GM21619 (cell line): Measurements from ENCODE around the gene CCT7.

ENCODE experiments used
- ATAC-seq: cut with Tn5 transposase; IDR thresholded peaks from one replicate; pipeline ENCODE4 v1.9.1; 2021; ENCODE audit not compliant: unreplicated experiment

The CCT7 gene

DNA sequence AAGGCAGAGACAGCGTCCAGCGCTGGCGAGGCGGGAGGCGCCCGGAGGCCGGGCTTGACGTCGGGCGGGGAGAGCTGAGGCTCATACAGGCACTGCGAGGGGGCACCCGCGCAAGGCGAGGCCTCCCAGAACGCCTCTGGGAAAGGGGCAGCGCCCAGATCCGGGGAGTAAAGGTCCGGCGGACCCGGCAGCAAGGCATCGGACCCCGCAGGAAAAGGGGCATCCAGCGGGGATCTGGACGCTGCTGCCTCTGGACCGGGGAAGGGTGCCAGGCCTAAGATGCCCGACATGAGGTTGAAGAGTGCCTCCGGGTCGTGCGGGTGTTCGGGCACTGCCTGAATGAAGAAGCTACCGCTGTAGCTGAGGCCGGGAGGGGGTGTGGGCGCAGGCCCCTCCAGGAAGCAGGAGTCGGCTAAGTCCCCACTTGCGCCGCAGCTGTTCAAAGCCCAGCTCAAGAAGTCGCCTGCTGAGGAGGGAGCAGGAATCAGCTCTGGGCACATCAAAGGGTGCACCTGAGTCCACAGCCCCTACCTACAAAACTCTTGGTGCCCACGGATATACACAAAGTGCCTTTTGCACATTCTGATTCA lies 58.3 kb downstream of the CCT7 start:
- no peak for ATAC-seq

DNA sequence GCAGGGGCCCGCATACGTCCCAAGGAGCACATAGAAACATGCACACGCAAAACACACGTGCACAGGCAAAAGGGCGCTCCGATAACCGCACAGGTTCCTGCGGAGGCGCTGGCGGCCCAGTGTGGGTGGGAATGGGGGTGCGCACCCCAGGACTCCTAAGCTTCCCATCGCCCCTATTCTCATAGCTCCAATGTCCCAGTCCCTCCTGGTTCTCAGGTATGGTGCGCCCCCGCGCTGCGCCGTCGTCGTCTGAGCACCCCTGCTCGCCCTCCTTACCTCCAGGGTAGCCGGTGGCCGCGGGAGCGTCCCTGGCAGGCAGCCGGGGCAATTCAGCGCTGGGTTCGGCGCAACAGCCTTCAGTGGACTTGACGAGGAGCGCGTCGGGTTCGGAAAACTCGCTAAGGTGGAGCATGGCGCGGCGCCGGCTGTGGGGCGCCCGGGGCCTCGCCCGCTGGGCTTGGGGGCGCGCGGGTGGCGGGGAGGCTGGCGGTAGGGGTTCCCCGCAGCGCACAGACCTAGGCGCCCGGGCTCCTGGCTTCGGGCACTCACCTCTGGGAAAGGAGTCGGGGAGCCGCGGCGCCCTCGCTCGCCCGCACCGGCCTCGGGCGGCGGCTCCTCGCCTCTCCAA lies 58.9 kb downstream of the CCT7 start:
- no peak for ATAC-seq

DNA sequence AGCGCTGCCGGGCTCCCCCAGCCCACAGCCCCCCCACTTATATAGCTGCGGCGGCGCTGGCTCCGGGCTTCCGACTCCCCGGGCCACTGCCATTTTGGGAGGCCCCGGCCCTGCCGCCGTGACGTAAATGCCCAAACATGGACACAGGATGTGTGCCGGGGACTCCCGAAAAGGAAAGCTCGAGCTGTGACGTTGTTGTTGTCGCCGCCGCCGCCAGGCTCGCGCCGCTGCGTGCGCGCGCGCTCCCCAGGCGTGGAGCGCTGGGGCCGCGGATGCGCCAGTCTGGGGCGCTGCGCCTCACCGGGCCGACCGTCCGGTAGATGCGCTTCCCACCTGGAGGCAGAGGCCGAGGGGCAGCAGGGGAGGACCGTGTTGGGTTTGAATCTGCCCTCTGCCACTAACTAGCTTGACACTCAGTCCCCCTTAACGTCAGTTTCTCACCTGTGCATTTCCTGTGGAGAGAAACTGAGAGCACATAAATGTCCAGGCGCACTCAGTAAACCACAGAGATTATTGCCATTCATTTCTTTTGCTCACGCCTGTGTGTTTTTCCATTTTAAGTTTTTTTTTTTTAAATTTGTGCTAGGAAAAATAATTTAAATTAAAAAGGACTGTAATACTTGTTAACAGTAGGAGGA lies 59.5 kb downstream of the CCT7 start, which contains the start of gene EGR4:
Gene EGR4 (minus strand): TSS at position 15 of the 638 bp plus-strand sequence. CDS start 231 bp downstream, outside the sequence.
- ATAC-seq: peak; percentile 94

DNA sequence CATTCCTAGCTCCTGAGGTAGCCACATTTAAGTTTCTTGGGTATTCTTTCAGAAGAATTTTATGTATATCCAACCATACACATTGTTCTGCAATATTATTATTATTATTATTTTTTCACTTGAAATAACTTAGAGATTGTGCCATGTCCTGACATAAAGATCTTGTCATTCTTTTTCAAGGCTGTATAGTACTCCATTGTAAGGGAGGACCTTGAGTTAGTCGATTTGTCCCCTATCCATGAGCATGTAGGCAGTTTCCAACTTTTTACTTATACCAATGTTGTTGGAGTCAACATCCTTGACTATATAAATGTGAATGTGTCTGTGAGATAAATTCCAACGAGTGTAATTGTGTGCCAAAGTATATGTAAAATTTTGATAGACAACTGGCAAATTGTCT lies 60.1 kb downstream of the CCT7 start:
- ATAC-seq: no peak

DNA sequence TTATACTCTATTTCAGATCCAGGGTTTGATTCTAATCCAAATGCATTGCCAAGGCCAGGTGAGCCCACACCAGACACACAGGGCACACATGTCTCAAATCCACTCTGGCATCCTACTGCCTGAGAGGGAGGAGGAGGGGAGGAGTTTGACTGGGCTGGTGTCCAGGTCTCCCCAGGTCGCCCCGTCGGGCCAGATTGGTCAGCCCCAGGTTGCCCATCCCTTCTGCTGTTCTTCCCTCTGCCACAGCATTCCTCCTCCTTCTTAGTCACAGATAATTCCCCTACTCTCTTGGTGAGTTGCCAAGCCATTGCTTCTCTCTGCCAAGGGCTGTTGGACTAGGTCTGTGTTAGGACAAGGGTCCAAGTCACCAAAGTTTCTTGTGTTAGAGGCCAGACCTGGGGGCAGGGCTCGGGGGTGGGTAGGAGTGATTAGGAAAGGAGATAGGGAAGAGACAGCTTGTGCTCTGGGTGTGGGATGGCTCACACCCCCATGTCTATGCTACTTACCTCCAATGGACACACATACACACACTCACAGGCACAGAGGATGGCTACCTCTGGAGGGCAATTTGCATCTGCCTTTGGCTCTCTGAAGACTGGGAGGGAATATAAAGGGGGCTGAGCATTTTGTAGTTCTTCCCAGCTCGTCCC lies 61.8 kb downstream of the CCT7 start:
- ATAC-seq: no peak

DNA sequence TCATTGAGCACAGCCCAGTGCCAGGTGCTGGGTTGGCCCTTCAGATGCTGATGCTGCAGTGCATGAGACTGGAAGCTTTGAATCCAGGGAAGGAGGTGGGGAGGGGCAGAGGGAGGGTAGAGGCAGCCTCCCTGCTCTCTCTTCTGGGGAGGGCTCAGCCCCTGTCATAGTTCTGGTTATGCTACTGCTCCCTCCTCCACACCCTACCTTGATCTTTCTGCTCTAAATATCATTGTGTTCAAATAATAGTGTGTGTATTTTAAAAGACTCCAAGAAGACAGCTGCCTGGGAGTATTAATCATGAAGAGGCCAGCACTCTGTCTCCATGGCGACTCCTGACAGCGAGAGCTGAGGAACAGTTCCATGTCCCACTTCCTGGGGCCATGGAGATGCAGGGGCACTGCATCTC lies 63.0 kb downstream of the CCT7 start:
- ATAC-seq: no peak

DNA sequence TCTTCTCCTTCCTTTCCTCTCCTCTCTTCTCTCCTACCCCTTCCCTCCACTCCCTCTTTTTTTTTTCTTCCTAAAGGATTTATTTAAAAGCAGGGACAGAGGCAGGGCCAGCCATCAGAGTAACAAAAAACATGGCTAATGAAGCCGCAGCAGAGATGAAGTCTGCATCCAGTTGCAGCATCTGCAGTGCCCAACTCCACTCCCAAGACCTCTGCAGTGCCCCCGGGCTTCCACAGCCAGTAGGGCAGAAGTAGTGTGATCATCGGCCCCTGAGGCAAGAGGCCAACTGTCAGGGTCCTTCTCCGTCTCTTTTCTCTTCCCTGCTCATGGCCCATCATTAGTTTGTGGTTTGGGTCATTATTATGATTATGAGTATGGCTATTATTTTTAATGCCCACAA lies 63.5 kb downstream of the CCT7 start:
- no peak for ATAC-seq

DNA sequence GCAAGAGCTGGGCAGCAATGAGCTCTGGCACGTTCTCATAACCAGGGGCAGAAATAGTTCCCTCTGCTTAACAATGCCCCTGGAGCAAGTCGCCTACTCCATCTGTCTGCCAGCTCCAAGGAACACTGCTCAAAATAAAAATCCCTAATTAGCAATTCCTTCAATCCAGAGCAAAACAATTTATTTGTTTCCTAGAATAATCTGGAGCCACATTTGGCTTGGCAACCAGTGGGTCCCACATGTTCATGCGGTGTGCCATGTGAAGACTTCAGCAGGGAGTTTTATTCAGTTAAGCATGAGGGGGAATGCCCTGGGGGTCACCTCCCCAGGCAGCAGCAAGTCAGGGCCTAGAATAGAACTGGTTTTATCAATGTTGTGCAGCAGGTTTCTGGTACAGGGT lies 66.8 kb downstream of the CCT7 start:
- no peak for ATAC-seq

DNA sequence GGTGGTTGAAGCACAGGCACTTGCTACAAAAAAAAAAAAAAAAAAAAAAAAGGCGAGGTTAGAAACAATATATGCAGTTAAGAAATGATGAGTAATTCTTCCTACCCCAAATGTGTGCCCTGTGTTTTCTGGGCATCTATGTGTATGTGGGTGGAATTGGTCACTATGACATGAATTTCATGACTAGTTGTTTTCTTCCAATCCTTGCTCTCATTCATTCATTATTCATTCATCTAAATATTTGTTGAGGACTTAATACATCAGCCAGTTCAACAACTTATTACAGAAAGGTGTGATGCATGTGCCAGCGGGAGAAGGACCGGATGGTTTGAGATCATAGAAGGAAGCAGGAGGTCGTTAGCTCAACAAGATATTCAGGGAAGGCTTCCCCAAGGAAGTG lies 67.5 kb downstream of the CCT7 start:
- ATAC-seq: no peak
